ENCODE data around the gene RNF213. TPM values are rescaled to one million over a fixed set of nuclear protein-coding genes. Genes with fewer than 3 reads are reported as not detected.
A peak's percentile ranks its signal among the peaks of the same experiment; 100 is the strongest.

Gene RNF213
- 47.9 TPM for polyA plus RNA-seq (2013, experiment 1 of 2; ENCODE audit: insufficient read length)
- 44.2 TPM for polyA plus RNA-seq (2013, experiment 2 of 2; ENCODE audit: insufficient read length)

- peak; percentile 31 for DNase-seq
These were observed at the start of gene RNF213 for GRCh38 chr17:80260791-80261158. RNF213 (plus strand) TSS chr17:80260852; CDS start chr17:80263682, 2,830 bp downstream.

- DNase-seq: no peak
These were observed 48.5 kb upstream of the RNF213 start for GRCh38 chr17:80212109-80212508.

GRCh38 chr17:80212511-80212910 is 48.1 kb upstream of the RNF213 start:
- DNase-seq: no peak

GRCh38 chr17:80212962-80213642 is 47.5 kb upstream of the RNF213 start:
- no peak for DNase-seq

GRCh38 chr17:80213643-80213975 is 47.0 kb upstream of the RNF213 start:
- no peak for DNase-seq

GRCh38 chr17:80214012-80214877 is 46.4 kb upstream of the RNF213 start:
- no peak for DNase-seq

GRCh38 chr17:80214878-80215210 is 45.8 kb upstream of the RNF213 start:
- no peak for DNase-seq

- no peak for DNase-seq
These were observed 43.9 kb upstream of the RNF213 start for GRCh38 chr17:80216473-80217456.

GRCh38 chr17:80217703-80218362 is 42.8 kb upstream of the RNF213 start:
- DNase-seq: no peak

- no peak for DNase-seq
These were observed 42.3 kb upstream of the RNF213 start for GRCh38 chr17:80218391-80218790.

GRCh38 chr17:80219013-80219762 is 41.5 kb upstream of the RNF213 start:
- peak; percentile 79 for DNase-seq

- DNase-seq: no peak
These were observed 40.9 kb upstream of the RNF213 start for GRCh38 chr17:80219763-80220053.

- peak; percentile 50 for DNase-seq
These were observed 40.5 kb upstream of the RNF213 start, which contains the start of the genes SGSH and SLC26A11 for GRCh38 chr17:80220054-80220735. SGSH (minus strand) TSS chr17:80220333; CDS start chr17:80220313, 20 bp downstream. SLC26A11 (plus strand) TSS chr17:80220427; CDS start chr17:80221561, 1,134 bp downstream.

GRCh38 chr17:80220736-80221215 is 39.9 kb upstream of the RNF213 start:
- DNase-seq: peak; percentile 4

- DNase-seq: no peak
These were observed 39.1 kb upstream of the RNF213 start for GRCh38 chr17:80221351-80222105.

GRCh38 chr17:80222376-80223141 is 38.1 kb upstream of the RNF213 start:
- no peak for DNase-seq

GRCh38 chr17:80223142-80223815 is 37.4 kb upstream of the RNF213 start:
- no peak for DNase-seq

- no peak for DNase-seq
These were observed 36.7 kb upstream of the RNF213 start for GRCh38 chr17:80223838-80224497.

Measured in fibroblast of skin of abdomen (primary cell).